GM12878 (cell line): ENCODE results near the gene CASP10. TPM values are rescaled to one million over a fixed set of nuclear protein-coding genes. Genes with fewer than 3 reads are reported as not detected.
A peak's percentile ranks its signal among the peaks of the same experiment; 100 is the strongest.

Experiments used
- ASH2L ChIP-seq: fragments of 300-600, 200-600 bp; sonication (generic); IDR thresholded peaks from 2 replicates; pipeline ENCODE4 v1.6.1; 2017; ENCODE audit warnings: low read depth, mild to moderate bottlenecking, borderline replicate concordance
- BACH1 ChIP-seq: fragments of 450-650 bp; IDR thresholded peaks from 2 replicates; pipeline ENCODE4 v1.6.1; 2017; ENCODE audit warnings: mild to moderate bottlenecking, borderline replicate concordance
- BCL11A ChIP-seq: IDR thresholded peaks from 2 replicates; pipeline ENCODE4 v1.6.1; 2011; ENCODE audit warnings: low read depth, low read length
- CHD4 ChIP-seq: fragments of 200-600 bp; sonication (generic); IDR thresholded peaks from 2 replicates; pipeline ENCODE4 v1.6.1; 2016; ENCODE audit warnings: mild to moderate bottlenecking
- CREB1 ChIP-seq: IDR thresholded peaks from 2 replicates; pipeline ENCODE4 v1.6.1; 2012; ENCODE audit warnings: low read depth, mild to moderate bottlenecking, inconsistent platforms
- IRF4 ChIP-seq: IDR thresholded peaks from 2 replicates; pipeline ENCODE4 v1.6.1; 2011; ENCODE audit warnings: low read depth, low read length
- KLF5 ChIP-seq: fragments of 450-650 bp; IDR thresholded peaks from 2 replicates; pipeline ENCODE4 v1.6.1; 2014; ENCODE audit warnings: mild to moderate bottlenecking; ENCODE audit not compliant: partially characterized antibody
- MYC ChIP-seq: IDR thresholded peaks from 2 replicates; pipeline ENCODE4 v1.6.1; 2011; ENCODE audit warnings: mild to moderate bottlenecking, low read length, moderate library complexity, inconsistent platforms; ENCODE audit not compliant: insufficient read depth, insufficient replicate concordance, insufficient read length, severe bottlenecking
- NRF1 ChIP-seq: conservative IDR thresholded peaks from 2 replicates; pipeline ENCODE4 v1.6.1; 2011; ENCODE audit warnings: mild to moderate bottlenecking, low read depth, low read length, improper control_type of control experiment
- PML ChIP-seq: IDR thresholded peaks from 2 replicates; pipeline ENCODE4 v1.6.1; 2012; ENCODE audit warnings: low read length, inconsistent platforms
- RAD51 ChIP-seq: fragments of 450-650 bp; IDR thresholded peaks from 2 replicates; pipeline ENCODE4 v1.6.1; 2016; ENCODE audit warnings: moderate library complexity, mild to moderate bottlenecking, inconsistent platforms
- RCOR1 ChIP-seq: conservative IDR thresholded peaks from 2 replicates; pipeline ENCODE4 v1.6.1; 2012; ENCODE audit warnings: low read depth, low read length, improper control_type of control experiment
- SIX5 ChIP-seq: IDR thresholded peaks from 2 replicates; pipeline ENCODE4 v1.6.1; 2011; ENCODE audit warnings: mild to moderate bottlenecking, low read depth, low read length, moderate library complexity; ENCODE audit not compliant: severe bottlenecking
- SUPT20H ChIP-seq: IDR thresholded peaks from 2 replicates; pipeline ENCODE4 v1.6.1; 2011; ENCODE audit warnings: low read depth, mild to moderate bottlenecking, low read length, moderate library complexity, borderline replicate concordance; ENCODE audit not compliant: control insufficient read depth
- TCF7 ChIP-seq: IDR thresholded peaks from 2 replicates; pipeline ENCODE4 v1.6.1; 2014; ENCODE audit warnings: antibody characterized with exemption, borderline replicate concordance
- WRNIP1 ChIP-seq: IDR thresholded peaks from 2 replicates; pipeline ENCODE4 v1.6.1; 2011; ENCODE audit warnings: low read depth, low read length, improper control_type of control experiment, borderline replicate concordance
- YY1 ChIP-seq: IDR thresholded peaks from 2 replicates; pipeline ENCODE4 v1.6.1; 2011; ENCODE audit warnings: low read depth, mild to moderate bottlenecking, low read length
- ZNF274 ChIP-seq: IDR thresholded peaks from one replicate; pipeline ENCODE4 v1.8.0; 2011; ENCODE audit not compliant: insufficient read length, insufficient read depth
- ZNF622 ChIP-seq: fragments of 450-650 bp; IDR thresholded peaks from 2 replicates; pipeline ENCODE4 v1.6.1; 2017; ENCODE audit warnings: mild to moderate bottlenecking, inconsistent platforms
- polyA plus RNA-seq, 11 experiments: library from polyadenylated mRNA; depleted of rRNA in 4 of 11; unstranded in 6 of 11; stranded (reverse) in 5 of 11; fragments of >200 nt; fragmentation: Nextera tagmentation in 4 of 11; fragmentation: Illumina TruSeq in 1 of 11; extraction: Ambion mirVana in 4 of 11; extraction: Trizol in 1 of 11; gene quantifications; 1 replicate in 1 of 11; 2 replicates in 10 of 11; pipeline versions ENCODE4 v1.2.1 to v1.2.3, GENCODE V29; 2011 to 2016; ENCODE audit warnings: inconsistent platforms in 2 of 11, missing spikeins in 2 of 11, low read depth in 1 of 11
- total RNA-seq, 4 experiments: library from RNA; depleted of rRNA in 3 of 4; stranded (reverse); fragments of >200 nt in 3 of 4; fragmentation: Illumina TruSeq in 1 of 4; extraction: Trizol in 1 of 4; gene quantifications; 2 replicates each; pipeline versions ENCODE4 v1.2.1 to v1.2.3, GENCODE V29; 2013 to 2021
- TF ChIP-seq, protein P1 (sequence below): fragments of 450-650 bp; IDR thresholded peaks from 2 replicates; pipeline ENCODE4 v1.6.1; 2017; ENCODE audit warnings: mild to moderate bottlenecking, low read depth, inconsistent platforms; ENCODE audit not compliant: poor library complexity, severe bottlenecking
- TF ChIP-seq, protein P2 (sequence below): fragments of 450-650 bp; IDR thresholded peaks from 2 replicates; pipeline ENCODE4 v1.6.1; 2017; ENCODE audit warnings: borderline replicate concordance
- TF ChIP-seq, protein P3 (sequence below): fragments of 450-650 bp; IDR thresholded peaks from 2 replicates; pipeline ENCODE4 v1.6.1; 2017; ENCODE audit warnings: low read depth, mild to moderate bottlenecking, moderate library complexity
- TF ChIP-seq, protein P4 (sequence below): IDR thresholded peaks from 2 replicates; pipeline ENCODE4 v1.6.1; 2011; ENCODE audit warnings: low read depth, mild to moderate bottlenecking, low read length, moderate library complexity, borderline replicate concordance; ENCODE audit errors: extremely low read depth
- TF ChIP-seq, protein P5 (sequence below): fragments of 450-650 bp; IDR thresholded peaks from 2 replicates; pipeline ENCODE4 v1.6.1; 2017; ENCODE audit warnings: mild to moderate bottlenecking

CASP10 gene
- total and polyA plus RNA-seq, 10 of the 15 experiments (the other 5 are each of a cell fraction or from before 2014, with no cell fraction given) = 7.2 to 14.1 (median 10.8) TPM

- TF ChIP-seq TCF7 (0 out of 2 replicates have a peak, but pooled peaks have one; percentile 50), SUPT20H (no peak), YY1 (peak; percentile 84), ASH2L (peak; percentile 84; the same call in 1 of the 2 replicates), ZNF274 (no peak), NRF1 (no peak), BACH1 (0 out of 2 replicates have a peak, but pooled peaks have one; percentile 52), BCL11A (0 out of 2 replicates have a peak, but pooled peaks have one; percentile 20), CHD4 (no peak), RCOR1 (no peak), MYC (peak; percentile 57), ZNF622 (no peak), CREB1 (peak; percentile 51), IRF4 (peak; percentile 59; the same call in 1 of the 2 replicates), PML (peak; percentile 93), WRNIP1 (no peak), KLF5 (peak; percentile 71), SIX5 (no peak), RAD51 (peak; percentile 61; the same call in 1 of the 2 replicates)
- TF ChIP-seq, protein P1, sequence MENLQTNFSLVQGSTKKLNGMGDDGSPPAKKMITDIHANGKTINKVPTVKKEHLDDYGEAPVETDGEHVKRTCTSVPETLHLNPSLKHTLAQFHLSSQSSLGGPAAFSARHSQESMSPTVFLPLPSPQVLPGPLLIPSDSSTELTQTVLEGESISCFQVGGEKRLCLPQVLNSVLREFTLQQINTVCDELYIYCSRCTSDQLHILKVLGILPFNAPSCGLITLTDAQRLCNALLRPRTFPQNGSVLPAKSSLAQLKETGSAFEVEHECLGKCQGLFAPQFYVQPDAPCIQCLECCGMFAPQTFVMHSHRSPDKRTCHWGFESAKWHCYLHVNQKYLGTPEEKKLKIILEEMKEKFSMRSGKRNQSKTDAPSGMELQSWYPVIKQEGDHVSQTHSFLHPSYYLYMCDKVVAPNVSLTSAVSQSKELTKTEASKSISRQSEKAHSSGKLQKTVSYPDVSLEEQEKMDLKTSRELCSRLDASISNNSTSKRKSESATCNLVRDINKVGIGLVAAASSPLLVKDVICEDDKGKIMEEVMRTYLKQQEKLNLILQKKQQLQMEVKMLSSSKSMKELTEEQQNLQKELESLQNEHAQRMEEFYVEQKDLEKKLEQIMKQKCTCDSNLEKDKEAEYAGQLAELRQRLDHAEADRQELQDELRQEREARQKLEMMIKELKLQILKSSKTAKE = no peak
- TF ChIP-seq, protein P2, sequence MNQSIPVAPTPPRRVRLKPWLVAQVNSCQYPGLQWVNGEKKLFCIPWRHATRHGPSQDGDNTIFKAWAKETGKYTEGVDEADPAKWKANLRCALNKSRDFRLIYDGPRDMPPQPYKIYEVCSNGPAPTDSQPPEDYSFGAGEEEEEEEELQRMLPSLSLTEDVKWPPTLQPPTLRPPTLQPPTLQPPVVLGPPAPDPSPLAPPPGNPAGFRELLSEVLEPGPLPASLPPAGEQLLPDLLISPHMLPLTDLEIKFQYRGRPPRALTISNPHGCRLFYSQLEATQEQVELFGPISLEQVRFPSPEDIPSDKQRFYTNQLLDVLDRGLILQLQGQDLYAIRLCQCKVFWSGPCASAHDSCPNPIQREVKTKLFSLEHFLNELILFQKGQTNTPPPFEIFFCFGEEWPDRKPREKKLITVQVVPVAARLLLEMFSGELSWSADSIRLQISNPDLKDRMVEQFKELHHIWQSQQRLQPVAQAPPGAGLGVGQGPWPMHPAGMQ = no peak
- TF ChIP-seq, protein P3, sequence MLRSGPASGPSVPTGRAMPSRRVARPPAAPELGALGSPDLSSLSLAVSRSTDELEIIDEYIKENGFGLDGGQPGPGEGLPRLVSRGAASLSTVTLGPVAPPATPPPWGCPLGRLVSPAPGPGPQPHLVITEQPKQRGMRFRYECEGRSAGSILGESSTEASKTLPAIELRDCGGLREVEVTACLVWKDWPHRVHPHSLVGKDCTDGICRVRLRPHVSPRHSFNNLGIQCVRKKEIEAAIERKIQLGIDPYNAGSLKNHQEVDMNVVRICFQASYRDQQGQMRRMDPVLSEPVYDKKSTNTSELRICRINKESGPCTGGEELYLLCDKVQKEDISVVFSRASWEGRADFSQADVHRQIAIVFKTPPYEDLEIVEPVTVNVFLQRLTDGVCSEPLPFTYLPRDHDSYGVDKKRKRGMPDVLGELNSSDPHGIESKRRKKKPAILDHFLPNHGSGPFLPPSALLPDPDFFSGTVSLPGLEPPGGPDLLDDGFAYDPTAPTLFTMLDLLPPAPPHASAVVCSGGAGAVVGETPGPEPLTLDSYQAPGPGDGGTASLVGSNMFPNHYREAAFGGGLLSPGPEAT = peak; percentile 92
- TF ChIP-seq, protein P4, sequence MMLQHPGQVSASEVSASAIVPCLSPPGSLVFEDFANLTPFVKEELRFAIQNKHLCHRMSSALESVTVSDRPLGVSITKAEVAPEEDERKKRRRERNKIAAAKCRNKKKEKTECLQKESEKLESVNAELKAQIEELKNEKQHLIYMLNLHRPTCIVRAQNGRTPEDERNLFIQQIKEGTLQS = no peak
- TF ChIP-seq, protein P5, sequence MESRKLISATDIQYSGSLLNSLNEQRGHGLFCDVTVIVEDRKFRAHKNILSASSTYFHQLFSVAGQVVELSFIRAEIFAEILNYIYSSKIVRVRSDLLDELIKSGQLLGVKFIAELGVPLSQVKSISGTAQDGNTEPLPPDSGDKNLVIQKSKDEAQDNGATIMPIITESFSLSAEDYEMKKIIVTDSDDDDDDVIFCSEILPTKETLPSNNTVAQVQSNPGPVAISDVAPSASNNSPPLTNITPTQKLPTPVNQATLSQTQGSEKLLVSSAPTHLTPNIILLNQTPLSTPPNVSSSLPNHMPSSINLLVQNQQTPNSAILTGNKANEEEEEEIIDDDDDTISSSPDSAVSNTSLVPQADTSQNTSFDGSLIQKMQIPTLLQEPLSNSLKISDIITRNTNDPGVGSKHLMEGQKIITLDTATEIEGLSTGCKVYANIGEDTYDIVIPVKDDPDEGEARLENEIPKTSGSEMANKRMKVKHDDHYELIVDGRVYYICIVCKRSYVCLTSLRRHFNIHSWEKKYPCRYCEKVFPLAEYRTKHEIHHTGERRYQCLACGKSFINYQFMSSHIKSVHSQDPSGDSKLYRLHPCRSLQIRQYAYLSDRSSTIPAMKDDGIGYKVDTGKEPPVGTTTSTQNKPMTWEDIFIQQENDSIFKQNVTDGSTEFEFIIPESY = no peak
Observed at GRCh38 chr2:201257956-201258665, 75.2 kb downstream of the CASP10 start (continued).
